ENCODE results near the gene RNF26.
A peak's percentile ranks its signal among the peaks of the same experiment; 100 is the strongest.

The RNF26 gene

GRCh38 chr11:119334174-119334930 lies at the start of gene RNF26:
RNF26 (plus strand) TSS chr11:119334527; CDS start chr11:119335123, 596 bp downstream.
- DNase-seq (ENCODE audit: low read depth) = peak; percentile 97

GRCh38 chr11:119285431-119285830 lies 48.9 kb upstream of the RNF26 start:
- no peak for DNase-seq (ENCODE audit: low read depth)

- no peak for DNase-seq (ENCODE audit: low read depth)
Measured at GRCh38 chr11:119288219-119288618, 46.1 kb upstream of the RNF26 start.

GRCh38 chr11:119290894-119291497 lies 43.3 kb upstream of the RNF26 start:
- DNase-seq (ENCODE audit: low read depth) = no peak

- DNase-seq (ENCODE audit: low read depth) = no peak
Measured at GRCh38 chr11:119293461-119293860, 40.9 kb upstream of the RNF26 start.

GRCh38 chr11:119295178-119295577 lies 39.1 kb upstream of the RNF26 start:
- no peak for DNase-seq (ENCODE audit: low read depth)

GRCh38 chr11:119297938-119298337 lies 36.4 kb upstream of the RNF26 start:
- no peak for DNase-seq (ENCODE audit: low read depth)

GRCh38 chr11:119298726-119299125 lies 35.6 kb upstream of the RNF26 start:
- no peak for DNase-seq (ENCODE audit: low read depth)

GRCh38 chr11:119299416-119299815 lies 34.9 kb upstream of the RNF26 start:
- no peak for DNase-seq (ENCODE audit: low read depth)

- DNase-seq (ENCODE audit: low read depth) = no peak
Measured at GRCh38 chr11:119300198-119300964, 33.9 kb upstream of the RNF26 start.

GRCh38 chr11:119303227-119303718 lies 31.1 kb upstream of the RNF26 start:
- no peak for DNase-seq (ENCODE audit: low read depth)

- no peak for DNase-seq (ENCODE audit: low read depth)
Measured at GRCh38 chr11:119305556-119306372, 28.6 kb upstream of the RNF26 start.

- no peak for DNase-seq (ENCODE audit: low read depth)
Measured at GRCh38 chr11:119306373-119306890, 27.9 kb upstream of the RNF26 start.

GRCh38 chr11:119307219-119307618 lies 27.1 kb upstream of the RNF26 start:
- no peak for DNase-seq (ENCODE audit: low read depth)

GRCh38 chr11:119307974-119308373 lies 26.4 kb upstream of the RNF26 start:
- DNase-seq (ENCODE audit: low read depth) = no peak

GRCh38 chr11:119309411-119309810 lies 24.9 kb upstream of the RNF26 start:
- no peak for DNase-seq (ENCODE audit: low read depth)

- no peak for DNase-seq (ENCODE audit: low read depth)
Measured at GRCh38 chr11:119309953-119310681, 24.2 kb upstream of the RNF26 start.

- no peak for DNase-seq (ENCODE audit: low read depth)
Measured at GRCh38 chr11:119310682-119311052, 23.7 kb upstream of the RNF26 start.

GRCh38 chr11:119314726-119315125 lies 19.6 kb upstream of the RNF26 start:
- no peak for DNase-seq (ENCODE audit: low read depth)

- DNase-seq (ENCODE audit: low read depth) = no peak
Measured at GRCh38 chr11:119315131-119316015, 19.0 kb upstream of the RNF26 start.
